Measurements from ENCODE around the gene PANK2.
"Not testable (repeated sequence)": the region's sequence is repeated elsewhere in the genome, so short reads cannot be mapped to it uniquely, and the experiment has no call there.

The PANK2 gene

DNA sequence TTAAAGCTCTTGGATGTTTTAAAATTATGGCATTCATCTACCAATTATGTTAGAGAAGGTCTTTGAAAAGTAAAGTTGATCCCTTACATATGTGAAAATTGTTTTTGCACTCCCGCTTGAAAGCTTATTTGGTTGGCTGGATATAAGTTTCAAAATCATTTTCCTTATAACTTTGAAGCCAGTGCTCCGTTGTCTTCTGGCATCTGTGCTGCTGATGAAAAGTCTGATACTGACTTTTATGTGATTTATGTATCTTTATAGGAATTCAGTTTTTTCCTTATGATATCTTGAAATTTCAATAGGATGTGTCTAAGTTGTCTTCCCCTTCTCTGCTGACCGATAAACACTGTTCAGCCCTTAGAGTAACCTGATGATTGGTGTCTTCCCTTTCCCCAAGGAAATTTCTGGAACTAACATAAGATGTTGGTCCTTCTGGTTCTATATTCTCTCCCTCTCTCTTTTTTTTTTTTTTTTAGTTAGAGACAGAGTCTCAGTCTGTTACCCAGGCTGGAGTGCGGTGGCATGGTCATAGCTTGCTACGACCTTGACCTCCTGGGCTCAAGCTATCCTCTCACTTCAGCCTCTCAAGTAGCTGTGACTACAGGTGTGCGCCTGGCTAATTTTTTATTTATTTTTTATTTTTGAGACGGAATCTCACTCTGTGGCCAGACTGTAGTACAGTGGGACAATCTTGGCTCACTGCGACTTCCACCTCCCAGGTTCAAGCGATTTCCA is 12.7 kb downstream of the PANK2 start:
- TF ChIP-seq, protein P1, sequence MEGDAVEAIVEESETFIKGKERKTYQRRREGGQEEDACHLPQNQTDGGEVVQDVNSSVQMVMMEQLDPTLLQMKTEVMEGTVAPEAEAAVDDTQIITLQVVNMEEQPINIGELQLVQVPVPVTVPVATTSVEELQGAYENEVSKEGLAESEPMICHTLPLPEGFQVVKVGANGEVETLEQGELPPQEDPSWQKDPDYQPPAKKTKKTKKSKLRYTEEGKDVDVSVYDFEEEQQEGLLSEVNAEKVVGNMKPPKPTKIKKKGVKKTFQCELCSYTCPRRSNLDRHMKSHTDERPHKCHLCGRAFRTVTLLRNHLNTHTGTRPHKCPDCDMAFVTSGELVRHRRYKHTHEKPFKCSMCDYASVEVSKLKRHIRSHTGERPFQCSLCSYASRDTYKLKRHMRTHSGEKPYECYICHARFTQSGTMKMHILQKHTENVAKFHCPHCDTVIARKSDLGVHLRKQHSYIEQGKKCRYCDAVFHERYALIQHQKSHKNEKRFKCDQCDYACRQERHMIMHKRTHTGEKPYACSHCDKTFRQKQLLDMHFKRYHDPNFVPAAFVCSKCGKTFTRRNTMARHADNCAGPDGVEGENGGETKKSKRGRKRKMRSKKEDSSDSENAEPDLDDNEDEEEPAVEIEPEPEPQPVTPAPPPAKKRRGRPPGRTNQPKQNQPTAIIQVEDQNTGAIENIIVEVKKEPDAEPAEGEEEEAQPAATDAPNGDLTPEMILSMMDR (IDR thresholded peaks at IDR 0.05; ENCODE audit: low read depth, low read length): no peak
- H3K4me3 ChIP-seq (ENCODE audit: low read depth, low read length): peak overlapping the region; percentile 27; the same call in 1 of the 2 replicates

DNA sequence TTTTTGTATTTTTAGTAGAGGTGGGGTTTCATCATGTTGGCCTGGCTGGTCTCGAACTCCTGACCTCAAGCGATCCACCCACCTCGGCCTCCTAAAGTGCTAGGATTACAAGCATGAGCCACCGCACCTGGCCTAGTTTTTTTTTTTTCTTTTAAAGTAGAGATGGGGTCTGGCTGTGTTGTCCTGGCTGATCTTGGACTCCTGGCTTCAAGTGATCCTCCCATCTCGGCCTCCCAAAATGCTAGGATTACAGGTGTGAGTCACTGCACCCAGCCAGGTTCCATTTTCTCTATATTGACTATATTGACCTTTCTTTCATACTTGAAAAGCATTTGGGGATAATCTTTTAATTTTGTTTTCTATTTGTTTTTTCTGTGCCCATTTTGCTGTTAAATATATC is 13.3 kb downstream of the PANK2 start:
- no peak overlapping the region for H3K4me3 ChIP-seq (ENCODE audit: low read depth, low read length)
- TF ChIP-seq, protein P1 (IDR thresholded peaks at IDR 0.05; ENCODE audit: low read depth, low read length): no peak

DNA sequence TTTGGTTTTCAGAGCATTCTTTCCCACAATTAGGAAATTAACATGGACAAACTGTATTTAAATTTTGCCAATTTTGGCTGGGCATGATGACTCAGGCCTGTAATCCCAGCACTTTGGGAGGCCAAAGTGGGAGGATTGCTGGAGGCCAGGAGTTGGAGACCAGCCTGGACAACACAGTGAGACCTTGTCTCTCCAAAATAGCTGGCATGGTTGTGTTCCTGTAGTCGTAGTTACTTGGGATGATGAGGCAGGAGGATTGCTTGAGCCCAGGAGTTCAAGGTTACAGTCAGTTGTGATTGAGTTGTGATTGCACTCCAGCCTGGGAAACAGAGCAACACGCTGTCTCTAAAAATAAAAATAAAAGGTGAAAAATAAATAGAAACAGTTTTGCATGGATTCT is 15.0 kb downstream of the PANK2 start:
- no peak overlapping the region for H3K4me3 ChIP-seq (ENCODE audit: low read depth, low read length)
- TF ChIP-seq, protein P1 (IDR thresholded peaks at IDR 0.05; ENCODE audit: low read depth, low read length): no peak

DNA sequence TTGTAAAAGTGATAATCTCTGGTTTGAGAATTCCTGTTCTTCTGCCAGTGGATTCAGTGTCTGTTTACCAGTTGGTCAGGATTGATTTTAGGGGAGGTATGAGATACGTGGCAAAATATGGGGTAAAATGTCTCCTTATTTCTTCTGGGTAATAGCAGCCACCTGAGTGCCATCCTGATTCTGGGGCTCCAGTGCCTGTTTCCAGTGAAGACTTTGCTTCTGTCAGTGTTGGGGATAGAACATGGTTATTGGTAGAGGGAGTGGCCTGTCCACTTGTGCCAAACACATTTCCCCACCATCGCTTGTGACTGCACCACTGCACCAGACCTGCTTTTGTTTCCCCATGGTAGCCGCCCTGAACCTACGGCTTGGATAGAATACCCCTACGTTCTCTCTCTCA is 15.7 kb downstream of the PANK2 start:
- TF ChIP-seq, protein P1 (IDR thresholded peaks at IDR 0.05; ENCODE audit: low read depth, low read length): no peak
- no peak overlapping the region for H3K4me3 ChIP-seq (ENCODE audit: low read depth, low read length)

DNA sequence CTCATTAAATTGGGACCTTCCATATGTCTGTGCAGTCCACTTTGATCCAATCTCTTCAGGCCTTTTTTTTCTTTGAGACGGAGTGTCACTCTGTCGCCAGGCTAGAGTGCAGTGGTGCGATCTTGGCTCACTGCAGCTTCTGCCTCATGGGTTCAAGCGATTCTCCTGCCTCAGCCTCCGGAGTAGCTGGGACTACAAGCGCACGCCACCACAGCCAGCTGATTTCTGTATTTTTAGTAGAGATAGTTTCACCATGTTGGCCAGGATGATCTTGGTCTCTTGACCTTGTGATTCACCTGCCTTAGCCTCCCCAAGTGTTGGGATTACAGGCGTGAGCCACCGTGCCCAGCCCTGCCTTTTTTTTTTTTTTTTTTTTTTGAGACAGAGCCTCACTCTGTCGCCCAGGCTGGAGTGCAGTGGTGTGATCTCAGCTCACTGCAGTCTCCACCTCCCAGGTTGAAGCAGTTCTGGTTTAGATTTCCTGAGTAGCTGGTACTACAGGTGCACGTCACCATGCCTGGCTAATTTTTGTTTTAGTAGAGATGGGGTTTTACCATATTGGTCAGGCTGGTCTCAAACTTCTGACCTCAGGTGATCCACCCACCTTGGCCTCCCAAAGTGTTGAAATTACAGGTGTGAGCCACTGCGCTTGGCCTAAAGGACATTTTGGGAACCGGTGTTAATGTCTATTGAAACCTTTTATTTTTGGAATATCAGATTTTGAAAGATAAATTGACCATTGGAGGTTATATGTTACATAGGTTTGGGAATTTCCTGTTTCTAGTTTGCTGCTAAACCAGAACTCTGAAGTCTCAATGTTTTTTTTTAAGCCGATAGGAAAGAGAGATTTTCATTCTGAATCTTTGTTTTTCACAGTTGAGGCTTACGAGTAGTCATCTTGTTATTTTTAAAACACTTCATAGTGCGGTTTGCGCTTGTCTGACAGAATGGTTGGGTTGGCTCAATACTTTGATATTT is 17.8 kb downstream of the PANK2 start:
- H3K4me3 ChIP-seq (ENCODE audit: low read depth, low read length): not testable (repeated sequence)

DNA sequence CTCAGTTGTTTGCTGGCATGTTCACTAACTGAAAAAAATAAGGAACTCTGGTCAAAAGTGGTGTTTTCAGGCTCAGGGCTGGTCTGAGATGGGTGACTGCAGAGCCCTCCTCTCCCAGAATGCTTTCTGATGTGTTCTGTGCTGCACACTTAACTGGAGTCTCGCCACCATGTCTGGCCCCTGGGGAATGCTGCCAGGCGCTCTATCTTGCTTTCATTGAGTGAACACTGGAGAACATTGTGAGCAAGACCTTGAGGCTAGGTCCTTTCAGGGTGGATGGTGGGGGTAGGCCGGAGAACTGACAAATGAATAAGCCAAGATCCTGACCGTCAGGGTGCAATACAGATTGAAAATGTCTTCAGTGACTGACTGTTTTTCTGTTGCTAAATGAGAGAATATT is 19.5 kb downstream of the PANK2 start:
- no peak overlapping the region for H3K4me3 ChIP-seq (ENCODE audit: low read depth, low read length)
- TF ChIP-seq, protein P1 (IDR thresholded peaks at IDR 0.05; ENCODE audit: low read depth, low read length): no peak

DNA sequence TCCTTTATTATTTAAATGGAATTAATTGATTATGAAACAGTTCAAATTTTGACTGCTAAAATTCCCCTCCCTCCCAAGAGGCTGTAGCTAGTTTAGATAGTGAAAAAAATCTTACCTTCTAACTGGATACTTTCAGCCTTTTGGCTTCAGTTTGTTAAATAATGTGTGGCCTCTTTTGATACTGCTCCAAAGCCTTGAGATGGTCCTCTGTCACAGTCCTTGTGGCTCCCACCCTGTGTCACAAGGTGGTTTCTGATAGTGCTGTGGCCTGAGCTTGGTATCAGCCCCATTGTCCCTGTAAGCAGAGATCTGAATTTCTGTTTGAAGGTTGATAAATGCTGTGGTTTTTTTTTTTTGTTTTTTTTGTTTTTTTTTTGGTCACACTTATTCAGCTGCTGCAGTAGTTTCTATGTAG is 20.8 kb downstream of the PANK2 start:
- no peak overlapping the region for H3K4me3 ChIP-seq (ENCODE audit: low read depth, low read length)
- TF ChIP-seq, protein P1 (IDR thresholded peaks at IDR 0.05; ENCODE audit: low read depth, low read length): no peak

Measured in WI38 (cell line).